Activated T-helper 1 cell treated with anti-CD3 and anti-CD28 coated beads, Interleukin-2, amount 50 U/mL, for 16 hours (primary cell): Measurements from ENCODE around the gene EGR2.

Experiments
- DNase-seq, 2 donors: peaks; one replicate each; pipeline ENCODE4 v3.0.0-alpha.2; 2020; ENCODE audit warnings: low read depth in 1 of 2, low spot score in 1 of 2

EGR2 gene

GRCh38 chr10:62818426-62819011 lies 2.4 kb upstream of the EGR2 start:
- DNase-seq, result peak in 1 of 2 donors; percentile 44

GRCh38 chr10:62817766-62818425 lies 1.7 kb upstream of the EGR2 start:
- peak in 1 of 2 donors; percentile 58 for DNase-seq

- peak in 1 of 2 donors; percentile 43 for DNase-seq
These were observed 1.1 kb upstream of the EGR2 start for GRCh38 chr10:62817121-62817765.

- DNase-seq, result no peak
These were observed 163 bp downstream of the EGR2 start for GRCh38 chr10:62816076-62816330.

GRCh38 chr10:62815381-62816075 lies 638 bp downstream of the EGR2 start:
- DNase-seq, result no peak

- DNase-seq, result peak in 1 of 2 donors; percentile 10
These were observed 1.3 kb downstream of the EGR2 start for GRCh38 chr10:62814756-62815380.

- DNase-seq, result no peak
These were observed 2.2 kb downstream of the EGR2 start for GRCh38 chr10:62813981-62814380.

- no peak for DNase-seq
These were observed 2.7 kb downstream of the EGR2 start for GRCh38 chr10:62813453-62813852.

GRCh38 chr10:62812672-62813439 lies 3.3 kb downstream of the EGR2 start:
- DNase-seq, result no peak

GRCh38 chr10:62811159-62811875 lies 4.8 kb downstream of the EGR2 start:
- DNase-seq, result peak in 1 of 2 donors; percentile 56

GRCh38 chr10:62810156-62810902 lies 5.8 kb downstream of the EGR2 start:
- DNase-seq, result no peak

GRCh38 chr10:62806251-62806650 lies 9.9 kb downstream of the EGR2 start:
- DNase-seq, result no peak

- no peak for DNase-seq
These were observed 10.7 kb downstream of the EGR2 start for GRCh38 chr10:62805231-62806099.

GRCh38 chr10:62804356-62805230 lies 11.6 kb downstream of the EGR2 start, which contains the start of gene ADO:
Gene ADO (plus strand): TSS chr10:62804720. CDS start chr10:62805060, 340 bp downstream.
- peak; percentile 48 to 68 for DNase-seq

GRCh38 chr10:62803724-62804355 lies 12.3 kb downstream of the EGR2 start:
- DNase-seq, result no peak

- no peak for DNase-seq
These were observed 14.3 kb downstream of the EGR2 start for GRCh38 chr10:62801871-62802270.

GRCh38 chr10:62796896-62797295 lies 19.3 kb downstream of the EGR2 start:
- no peak for DNase-seq
